IPS-NIHi7 (cell line): Measurements from ENCODE around the gene TMEM176B.
A peak's percentile ranks its signal among the peaks of the same experiment; 100 is the strongest.
"Not testable (repeated sequence)": the region's sequence is repeated elsewhere in the genome, so short reads cannot be mapped to it uniquely, and the experiment has no call there.

Experiments
- DNase-seq: peaks from one replicate; pipeline ENCODE4 v3.0.0; 2012; ENCODE audit warnings: mixed read lengths; ENCODE audit errors: extremely low spot score

TMEM176B gene

DNA sequence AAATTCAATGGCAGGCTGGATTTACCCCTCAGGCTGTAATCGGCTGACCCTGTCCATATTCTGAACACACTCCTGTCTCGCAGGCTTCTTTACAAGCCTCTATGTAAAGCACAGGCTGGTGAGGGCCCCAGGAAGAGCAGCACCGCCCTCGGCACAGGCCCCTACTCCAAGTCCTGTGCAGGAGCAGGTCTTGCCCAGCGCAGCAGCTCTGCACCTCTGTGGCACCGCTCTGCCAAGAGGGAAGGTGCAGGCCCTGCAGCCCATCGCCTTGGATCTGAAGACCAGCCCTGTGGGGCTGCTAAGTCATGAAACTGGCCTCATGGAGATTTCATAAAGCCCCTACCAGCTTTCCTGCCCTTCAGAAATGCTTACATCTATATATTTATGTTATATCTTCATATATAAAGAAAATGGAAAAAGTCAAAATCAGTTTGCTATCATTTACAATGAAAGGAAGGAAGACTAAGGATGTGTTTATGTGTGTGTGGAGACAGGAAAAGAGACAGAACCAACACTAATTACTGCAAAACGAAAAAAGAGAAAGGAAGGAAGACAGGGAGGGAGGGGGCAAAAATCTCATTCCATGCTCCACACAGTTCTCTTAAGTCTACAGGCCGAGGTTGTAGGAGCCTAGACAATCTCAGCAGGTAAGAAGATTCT, 9.6 kb downstream of the TMEM176B start:
- DNase-seq = no peak

DNA sequence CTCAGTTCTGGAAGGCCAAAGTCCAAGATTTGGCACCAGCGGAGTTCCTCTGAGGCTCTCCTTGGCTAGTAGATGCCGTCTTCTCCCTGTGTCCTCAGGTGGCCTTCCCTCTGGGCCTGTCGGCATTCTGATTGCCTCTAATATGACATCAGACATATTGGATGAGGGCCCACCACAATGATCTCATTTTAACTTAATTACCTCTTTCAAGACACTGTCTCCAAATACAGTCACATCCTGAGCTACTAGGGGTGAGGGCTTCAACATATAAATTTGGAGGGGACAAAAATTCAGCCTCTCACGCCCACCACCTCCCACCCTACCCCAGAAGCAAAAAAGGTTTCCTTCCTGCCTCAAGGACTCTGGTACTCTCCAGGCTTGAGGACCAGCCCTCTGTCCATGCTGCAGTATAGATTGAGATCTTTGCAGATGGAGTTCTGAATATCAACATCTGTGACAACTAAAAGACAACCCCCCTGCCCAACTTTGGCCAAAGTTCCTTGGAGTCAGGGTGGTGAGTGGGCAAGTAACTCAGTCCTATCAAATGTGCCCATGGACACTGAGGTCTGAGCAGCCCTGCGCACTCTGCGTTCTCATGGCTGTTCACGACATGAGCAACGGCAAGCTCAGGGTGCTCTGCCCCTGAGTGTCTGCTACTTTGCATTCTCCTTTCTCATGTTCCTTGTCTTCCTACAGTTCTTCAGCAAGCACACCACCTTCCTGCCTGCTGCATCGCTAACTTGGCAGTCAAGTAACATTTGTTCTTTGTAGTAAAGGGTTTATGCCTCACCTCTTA, 11.5 kb downstream of the TMEM176B start:
- DNase-seq = no peak

DNA sequence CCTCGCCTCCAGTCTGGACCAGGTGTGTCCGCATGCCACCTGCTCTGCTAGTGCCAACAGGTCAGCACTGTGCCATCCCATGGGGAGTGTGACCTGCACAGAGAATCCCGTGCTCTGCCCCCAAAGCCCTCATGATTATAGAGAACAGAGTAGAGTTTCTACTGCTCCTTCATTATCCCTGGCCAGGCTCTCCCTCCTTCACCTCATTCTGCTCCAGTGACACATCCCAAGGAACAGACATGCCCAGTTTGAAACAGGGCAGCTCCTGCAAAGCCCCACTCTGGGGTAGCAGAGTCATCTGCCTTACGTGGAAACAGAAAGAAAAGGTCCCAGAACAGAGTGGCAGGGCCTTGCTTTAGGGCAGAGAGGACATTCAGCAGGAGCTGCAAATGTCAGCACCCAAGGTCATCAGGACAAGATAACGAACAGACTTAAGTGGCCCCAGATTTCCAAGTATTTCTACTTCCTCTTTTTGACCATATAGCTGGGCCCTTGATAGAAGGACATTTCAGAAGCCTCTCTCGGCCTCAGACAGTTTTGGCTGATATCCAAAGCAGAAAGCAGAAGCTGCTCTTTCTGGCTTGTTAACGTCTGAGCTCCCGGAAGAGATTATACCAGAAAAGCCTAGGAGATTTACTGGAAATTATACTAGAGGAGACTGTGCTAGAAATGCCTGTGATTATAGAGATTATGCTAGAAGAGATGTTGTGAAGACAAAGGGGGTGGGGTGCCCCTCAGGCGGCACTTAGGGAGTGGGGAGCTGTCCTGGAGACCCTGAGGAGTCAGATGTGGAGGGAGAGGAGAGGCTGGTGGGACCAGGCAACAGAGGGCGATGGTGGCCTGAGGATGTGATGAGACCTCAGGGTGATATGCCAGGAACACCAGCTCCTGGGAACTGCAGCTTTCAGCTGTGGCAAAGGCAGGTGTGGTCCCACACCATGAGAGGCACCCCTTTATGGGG, 12.6 kb downstream of the TMEM176B start:
- no peak for DNase-seq

DNA sequence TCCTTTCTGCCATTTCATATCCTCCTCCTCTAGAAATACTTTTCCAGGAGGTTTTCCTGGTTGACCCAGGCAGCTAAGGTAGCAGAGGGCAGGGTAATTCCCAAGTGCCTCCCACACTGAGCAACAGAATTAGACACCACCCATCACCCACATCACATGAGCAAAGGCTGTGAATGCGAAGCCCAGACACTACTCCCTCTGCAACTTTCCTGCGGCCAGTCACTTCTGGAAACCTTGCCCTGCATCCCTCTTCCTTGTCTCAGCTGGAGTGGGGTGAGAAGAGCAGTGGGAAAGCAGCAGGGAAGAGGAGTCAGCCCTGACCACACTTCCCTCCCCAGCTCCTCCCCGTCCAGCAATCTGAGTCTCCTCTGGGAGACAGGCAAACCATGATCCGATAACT, 15.2 kb downstream of the TMEM176B start:
- no peak for DNase-seq

DNA sequence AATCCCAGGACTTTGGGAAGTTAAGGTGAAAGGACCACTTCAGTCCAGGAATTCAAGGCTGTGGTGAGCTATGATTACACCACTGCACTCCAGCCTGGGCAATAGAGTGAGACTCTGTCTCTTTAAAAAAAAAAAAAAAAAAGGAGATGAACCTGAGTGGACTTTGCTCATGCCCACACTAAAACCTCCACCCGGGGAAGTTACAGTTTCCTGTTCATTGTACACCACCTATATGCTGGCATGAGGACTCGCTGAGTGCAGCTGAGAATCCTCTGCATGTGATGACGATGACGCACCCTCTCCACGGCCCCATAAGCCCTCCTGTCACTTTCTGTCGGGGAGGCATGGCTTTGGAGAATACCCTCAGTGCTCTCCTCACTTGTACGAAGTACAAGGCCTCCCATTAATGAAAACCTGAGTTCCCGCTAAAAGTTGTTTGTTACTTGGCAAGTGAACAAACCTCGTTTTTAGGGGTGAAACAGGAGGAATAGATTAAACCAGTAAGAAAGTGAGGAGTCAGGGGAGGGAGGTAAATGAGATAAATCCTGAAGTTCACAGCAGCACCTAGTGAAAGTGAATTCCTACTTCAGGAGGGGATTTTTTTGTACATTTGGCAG, 15.9 kb downstream of the TMEM176B start:
- DNase-seq = no peak

DNA sequence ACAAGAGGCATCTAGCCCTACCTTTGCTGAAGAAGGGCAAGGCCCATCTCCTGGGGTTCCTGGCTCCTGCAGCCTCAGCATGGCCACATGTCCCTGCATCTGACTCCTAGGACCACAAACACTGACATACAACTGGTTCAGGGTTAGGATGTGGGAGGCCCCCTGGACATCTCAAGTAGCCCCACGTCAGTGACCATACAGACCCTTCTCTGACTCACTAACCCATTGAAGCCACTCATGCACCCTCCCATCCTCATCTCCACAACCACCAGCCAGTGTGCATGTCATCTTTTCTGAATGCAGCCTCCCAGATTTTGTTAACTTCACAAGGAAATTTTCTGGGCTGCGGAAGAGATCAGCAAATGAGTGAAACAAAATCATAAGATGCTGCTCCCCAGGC, 18.2 kb downstream of the TMEM176B start:
- no peak for DNase-seq

DNA sequence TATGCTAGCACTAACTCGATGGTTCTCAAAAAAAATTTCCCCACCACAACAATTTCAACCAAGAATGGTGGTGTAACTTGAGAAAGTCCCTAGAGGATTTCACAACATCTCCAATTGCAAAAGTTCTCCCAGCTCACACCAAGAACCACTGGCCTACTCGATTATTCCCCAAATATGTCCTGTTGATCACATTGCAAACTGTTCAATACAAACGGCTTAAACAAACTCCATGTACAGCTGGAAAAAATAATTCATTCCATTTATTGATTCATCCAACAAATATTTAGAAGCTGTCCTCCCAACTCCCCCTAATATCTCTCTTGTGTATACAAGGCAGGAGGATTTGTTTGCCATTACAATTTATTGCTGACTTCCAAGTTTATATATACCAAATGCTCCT, 19.1 kb downstream of the TMEM176B start:
- no peak for DNase-seq

DNA sequence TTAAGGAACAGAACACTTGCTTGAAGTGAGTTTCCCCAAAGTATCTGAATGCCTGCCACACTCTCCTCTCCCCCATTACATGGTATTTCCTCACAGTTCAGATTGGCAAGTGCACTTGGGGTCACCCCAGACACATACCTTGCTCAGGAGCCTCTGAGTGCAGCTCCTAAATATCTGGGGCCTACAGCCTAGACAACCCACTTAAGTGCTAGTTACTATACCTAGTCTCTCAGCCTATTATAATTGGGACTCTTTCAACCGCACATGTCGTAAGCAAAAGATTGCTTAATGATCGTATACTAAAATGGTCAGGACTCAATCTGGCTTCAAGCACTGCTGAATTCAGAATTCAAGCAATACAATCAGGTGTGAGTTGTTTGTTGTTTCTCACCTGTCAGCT, 19.9 kb downstream of the TMEM176B start:
- DNase-seq = no peak

DNA sequence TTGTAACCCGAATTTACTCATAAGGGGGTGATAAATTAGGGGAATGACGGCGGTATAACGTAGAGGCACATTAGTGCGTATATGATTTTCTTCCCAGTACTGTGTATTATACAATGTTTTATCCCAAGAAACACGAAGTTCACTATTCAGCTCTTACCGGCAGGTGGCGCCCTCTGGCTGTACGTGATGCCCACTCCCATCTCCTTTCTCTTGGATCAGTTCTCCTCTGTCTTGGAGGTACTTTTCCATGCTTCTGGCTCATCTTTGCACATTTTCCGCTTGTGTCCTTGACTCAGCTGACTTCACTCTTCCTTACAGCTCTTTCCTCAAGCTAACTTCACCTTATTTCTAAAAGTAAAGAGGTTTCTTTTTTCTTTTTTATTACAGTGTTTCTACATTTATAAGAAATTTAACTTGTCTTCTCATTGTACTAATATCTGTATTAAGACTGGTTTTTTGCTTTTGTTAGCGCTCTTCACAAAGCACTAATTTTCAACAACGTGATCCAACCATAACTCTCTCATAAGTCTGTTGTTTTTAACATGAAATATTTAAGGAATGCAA, 21.3 kb downstream of the TMEM176B start:
- peak; percentile 84 for DNase-seq

DNA sequence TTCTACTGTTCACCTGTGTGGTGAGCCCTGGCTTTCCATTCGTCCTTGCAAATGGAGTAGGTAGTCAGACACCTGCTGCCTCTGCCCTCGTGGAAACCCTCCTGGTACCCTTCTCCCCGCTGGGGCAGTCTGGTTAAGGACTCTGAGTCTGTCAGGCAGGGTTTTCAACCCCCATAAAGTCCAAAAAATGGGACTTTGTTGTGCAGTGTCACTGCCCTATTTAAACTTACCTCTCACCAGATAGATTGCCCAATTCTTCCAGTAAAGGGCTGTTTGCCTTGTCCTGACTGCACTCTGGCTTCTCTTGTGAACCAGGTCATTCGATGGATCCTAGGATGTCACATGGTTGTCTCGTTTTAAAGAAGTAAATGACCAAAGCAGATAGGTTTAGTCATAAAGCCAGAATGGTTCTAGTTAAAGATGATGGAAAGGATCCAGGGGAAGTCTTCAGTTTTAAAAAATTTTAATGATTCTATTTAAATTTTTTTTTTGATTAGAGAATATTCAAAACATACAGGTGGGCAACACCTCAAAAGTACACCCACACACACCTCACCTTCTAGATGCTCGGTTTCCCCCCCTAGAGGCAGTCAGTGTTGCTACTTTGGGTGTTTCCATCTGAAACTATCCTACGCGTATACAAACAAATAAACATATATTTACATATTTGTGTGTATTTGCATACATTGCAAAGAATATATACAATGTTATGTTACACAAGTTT, 22.0 kb downstream of the TMEM176B start:
- no peak for DNase-seq

DNA sequence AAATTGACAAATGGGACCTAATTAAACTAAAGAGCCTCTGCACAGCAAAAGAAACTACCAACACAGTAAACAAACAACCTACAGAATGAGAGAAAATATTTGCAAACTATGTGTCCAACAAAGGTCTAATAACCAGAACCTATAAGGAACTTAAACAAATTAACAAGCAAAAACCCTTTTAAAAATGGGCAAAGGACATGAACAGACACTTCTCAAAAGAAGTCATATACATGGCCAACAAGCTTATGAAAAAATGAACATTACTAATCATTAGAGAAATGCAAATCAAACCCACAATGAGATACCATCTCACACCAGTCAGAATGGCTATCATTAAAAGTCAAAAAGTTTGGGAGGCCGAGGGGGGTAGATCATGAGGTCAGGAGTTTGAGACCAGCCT, 26.0 kb downstream of the TMEM176B start:
- not testable (repeated sequence) for DNase-seq

DNA sequence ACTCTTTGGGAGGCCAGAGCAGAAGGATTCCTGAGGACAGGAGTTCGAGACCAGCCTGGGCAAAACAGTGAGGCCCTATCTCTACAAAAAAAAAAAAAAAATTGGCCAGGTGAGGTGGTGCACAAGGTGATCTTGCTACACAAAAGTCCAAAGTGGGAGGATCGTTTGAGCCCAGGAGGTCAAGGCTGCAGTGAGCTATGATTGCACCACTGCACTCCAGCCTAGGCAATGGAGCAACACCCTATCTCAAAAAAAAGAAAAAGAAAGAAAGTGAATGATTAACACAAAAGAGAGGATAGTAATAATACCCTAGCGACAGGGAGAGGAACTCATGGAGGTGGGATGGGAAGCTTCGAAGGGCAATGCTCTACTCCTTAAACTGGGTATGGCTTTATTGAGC, 30.4 kb downstream of the TMEM176B start:
- DNase-seq = no peak

DNA sequence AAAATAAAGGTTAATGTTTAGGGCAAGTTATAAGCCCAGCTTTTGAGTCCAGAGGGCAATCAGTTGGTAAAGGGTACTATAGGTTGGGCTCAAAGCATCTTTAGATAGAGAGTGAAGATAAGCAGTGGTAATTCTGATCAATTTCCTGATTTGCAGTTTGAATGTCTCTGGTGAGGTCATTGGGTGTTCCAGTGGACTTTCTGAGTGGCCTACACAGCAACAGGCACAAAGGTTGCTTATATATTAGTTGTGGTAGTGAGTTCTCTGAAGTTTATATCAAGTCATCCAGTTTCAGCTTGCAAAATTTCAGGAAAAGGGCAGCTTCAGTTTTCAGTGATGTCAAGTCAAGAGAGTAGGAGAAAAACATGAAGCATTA, 33.8 kb downstream of the TMEM176B start:
- DNase-seq = no peak

DNA sequence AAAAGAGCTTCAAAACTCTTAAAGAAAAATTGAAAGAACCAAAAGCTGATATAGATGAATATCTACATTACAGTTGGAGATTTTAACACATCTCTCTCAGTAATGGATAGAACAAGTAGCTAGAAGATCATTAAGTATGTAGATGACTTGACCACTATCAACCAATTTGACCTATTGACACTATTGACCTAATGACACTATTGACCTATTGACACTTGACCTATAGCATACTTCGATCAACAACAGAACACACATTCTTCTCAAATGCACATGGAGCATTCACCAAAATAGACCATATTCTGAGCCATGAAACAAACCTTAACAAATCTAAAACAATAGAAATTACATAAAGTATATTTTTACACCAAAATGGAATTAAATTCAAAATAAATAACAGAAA, 40.7 kb downstream of the TMEM176B start:
- no peak for DNase-seq

DNA sequence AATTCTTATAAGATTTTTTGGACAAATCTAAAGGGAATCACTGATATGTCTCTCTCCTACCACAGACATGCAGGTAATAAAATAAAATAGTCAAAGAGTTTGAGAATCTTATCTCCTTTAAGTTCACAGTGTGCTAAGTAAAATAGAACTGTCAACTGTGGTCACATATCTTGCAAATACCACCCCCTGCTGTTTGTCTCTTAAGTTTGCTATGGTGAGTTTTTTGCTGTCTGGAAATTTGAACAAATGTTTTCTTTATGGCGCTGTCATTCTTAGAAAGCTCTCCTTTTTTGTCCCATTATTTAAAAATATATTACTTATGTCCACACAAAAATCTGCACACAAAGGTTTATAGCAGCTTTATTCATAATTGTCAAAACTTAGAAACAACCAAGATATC, 43.3 kb downstream of the TMEM176B start:
- DNase-seq = no peak

DNA sequence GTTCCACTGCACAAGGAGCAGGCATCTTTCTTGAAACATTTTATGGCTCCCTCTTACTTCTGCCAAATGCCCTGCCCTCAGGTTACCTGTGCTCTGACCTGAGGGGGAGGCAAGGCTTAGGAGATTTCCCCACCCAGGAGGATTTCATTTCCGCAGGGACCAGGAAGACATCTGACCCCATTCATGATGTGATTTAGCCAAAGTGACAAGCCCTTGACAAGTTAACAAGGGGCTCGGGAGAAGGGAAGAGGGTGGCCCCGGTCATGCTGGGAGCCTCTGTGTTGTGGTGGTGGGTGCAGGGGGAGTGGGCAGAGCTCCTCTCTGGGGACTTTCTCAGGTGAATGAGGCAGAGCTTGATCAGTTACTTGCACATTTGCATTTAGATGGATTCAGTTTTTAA, 44.0 kb downstream of the TMEM176B start:
- no peak for DNase-seq

DNA sequence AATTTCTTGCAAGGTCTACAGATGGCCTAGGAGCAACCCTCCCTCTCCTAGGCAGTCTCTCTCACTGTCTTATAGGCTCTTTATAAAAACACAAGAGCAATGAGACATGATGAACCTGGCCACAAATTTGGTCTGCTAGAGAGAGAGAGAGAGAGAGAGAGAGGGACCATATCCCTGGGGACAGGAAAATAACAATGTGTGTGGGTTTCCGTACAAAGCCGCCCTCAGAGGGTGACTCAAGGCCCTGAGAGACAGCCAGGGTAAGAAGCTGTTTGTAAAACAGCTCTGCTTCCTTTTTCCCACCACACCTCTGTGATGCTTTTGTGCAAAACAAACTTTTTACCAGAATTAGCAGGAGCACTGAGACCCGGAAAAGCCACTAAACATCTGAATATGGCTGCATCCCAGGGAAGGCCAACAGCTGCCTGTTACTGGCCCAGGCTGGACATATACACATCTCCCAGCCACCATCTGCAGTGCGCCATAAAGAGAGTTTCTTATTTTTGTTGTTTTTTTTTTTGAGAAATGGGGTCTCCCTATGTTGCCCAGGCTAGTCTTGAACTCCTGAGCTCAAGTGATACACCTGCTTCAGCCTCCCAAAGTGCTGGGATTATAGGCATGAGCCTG, 44.6 kb downstream of the TMEM176B start:
- DNase-seq = no peak

DNA sequence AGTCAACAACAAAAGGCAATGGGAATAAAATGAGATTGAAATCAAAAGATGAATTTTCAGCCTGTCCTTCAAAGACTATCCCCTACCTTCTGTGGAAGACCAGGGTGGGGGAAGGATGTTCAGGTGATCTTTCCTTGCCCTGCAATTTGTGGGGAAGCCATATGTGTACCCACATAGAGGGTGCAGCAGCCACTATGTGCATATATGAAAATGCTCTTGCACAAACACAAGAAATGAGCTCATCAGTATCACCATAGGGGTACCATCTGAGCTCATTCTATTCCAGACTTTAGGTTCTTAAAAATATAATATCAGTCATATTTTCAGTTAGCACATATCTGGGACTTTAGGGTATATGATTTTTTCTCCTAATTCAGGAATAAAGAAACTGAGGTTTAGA, 45.2 kb downstream of the TMEM176B start:
- DNase-seq = no peak

DNA sequence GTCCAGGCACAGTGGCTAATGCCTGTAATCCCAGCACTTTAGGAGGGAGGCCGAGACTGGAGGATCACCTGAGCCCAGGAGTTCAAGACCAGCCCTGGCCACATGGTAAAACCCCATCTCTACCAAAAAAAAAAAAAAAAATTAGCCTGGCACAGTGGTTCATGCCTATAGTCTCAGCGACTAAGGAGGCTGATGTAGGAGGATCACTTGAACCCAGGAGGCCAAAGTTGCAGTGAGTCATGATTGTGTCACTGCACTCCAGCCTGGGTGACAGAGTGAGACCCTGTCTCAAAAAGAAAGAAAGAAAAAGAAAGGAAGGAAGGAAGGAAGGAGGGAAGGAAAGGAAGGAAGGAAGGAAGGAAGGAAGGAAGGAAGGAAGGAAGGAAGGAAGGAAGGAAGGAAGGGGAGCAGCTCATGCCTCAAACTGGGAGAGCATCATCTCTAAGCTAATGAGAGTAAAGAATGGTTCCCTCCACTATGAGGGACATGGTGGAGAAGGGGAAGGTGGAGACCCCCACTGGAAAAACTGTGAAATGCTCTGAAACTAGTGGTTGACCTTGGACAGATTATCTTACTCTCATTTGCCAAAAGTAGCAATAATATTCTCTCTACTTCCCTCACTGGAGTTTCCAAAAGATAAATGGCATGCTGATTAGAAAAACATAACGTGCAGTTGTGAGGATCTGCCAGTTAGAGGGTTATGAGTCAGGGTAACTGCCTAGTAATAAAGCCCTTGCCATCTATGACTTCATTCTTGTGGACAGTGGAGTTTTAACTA, 46.1 kb downstream of the TMEM176B start:
- DNase-seq = peak; percentile 63

DNA sequence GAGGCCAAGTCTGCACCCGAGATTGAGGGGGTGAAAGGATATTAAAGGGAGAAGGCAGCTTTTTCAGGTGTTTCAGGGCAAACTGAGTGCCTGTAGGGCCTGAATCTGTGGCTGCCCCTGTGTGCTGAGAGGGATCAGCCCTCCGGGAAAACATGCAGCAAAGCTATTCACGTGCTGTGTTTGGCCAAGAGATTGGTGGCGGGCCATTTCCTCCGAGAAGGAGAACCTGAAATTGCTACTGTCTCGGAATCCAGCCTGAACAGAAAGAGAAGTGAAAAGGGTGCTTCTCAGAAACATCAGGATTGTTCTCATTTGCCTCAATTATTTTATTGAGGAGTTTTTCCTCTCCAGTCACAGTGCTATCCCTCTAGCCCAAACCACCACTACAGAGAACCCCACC, 46.9 kb downstream of the TMEM176B start:
- DNase-seq = no peak
